K562 (cell line): ENCODE data around the gene PRSS8. TPM values are rescaled to one million over a fixed set of nuclear protein-coding genes. Genes with fewer than 3 reads are reported as not detected.
A peak's percentile ranks its signal among the peaks of the same experiment; 100 is the strongest.

ENCODE experiments used
- ATAC-seq: fragments of 200-7000 bp; cut with Tn5 transposase; 3 replicates; pipeline ENCODE4 v1.9.1; 2020; ENCODE audit warnings: moderate library complexity
- BruUV-seq: library from RNA; stranded (reverse); fragments of 400-500 nt; replicated peaks from 2 replicates; lab custom pipeline; 2021; lab: Mats Ljungman, UMichigan
- CTCF ChIA-PET: fragments of 300-600 bp; formaldehyde crosslinking; extraction: SDS; loops from one replicate; lab custom pipeline; 2021; ENCODE audit warnings: low intra/inter-chr PET ratio; lab: Yijun Ruan, JAX
- POLR2A ChIA-PET: fragments of 300-600, 350-650 bp; sonication (Branson Sonifier 250); formaldehyde crosslinking; extraction: SDS; loops from one replicate; lab custom pipeline; 2021; ENCODE audit warnings: antibody characterized with exemption, inconsistent platforms; lab: Yijun Ruan, JAX
- DNase-seq, 4 experiments: peaks; one replicate each; pipeline versions ENCODE4 v3.0.0 to v3.0.0-alpha.2; 2011 to 2018; ENCODE audit warnings: low spot score in 3 of 4, mixed read lengths in 3 of 4; ENCODE audit errors: extremely low read depth in 1 of 4
- FAIRE-seq: peaks from 2 replicates; lab custom pipeline; 2011; peaks lifted over from hg19 to GRCh38; lab: Jason Lieb, UNC
- H2AFZ ChIP-seq: 2 replicates; pipeline ENCODE4 v1.6.0; 2011; ENCODE audit warnings: low read depth, low read length, control low read depth, inconsistent platforms
- H3K27ac ChIP-seq: fragments of 200-600 bp; 3 replicates; pipeline ENCODE4 v1.8.0; 2011; ENCODE audit warnings: low read depth, mild to moderate bottlenecking, control low read depth, inconsistent platforms, low read length, moderate library complexity, mixed read lengths; ENCODE audit errors: extremely low read depth
- H3K27me3 ChIP-seq, 2 experiments: fragments of 300-600 bp in 1 of 2; 2 replicates in 1 of 2; 3 replicates in 1 of 2; pipeline versions ENCODE4 v1.6.0 to v1.8.0; 2011; ENCODE audit warnings: inconsistent platforms in 2 of 2, low read length in 2 of 2, mild to moderate bottlenecking in 1 of 2, mixed read lengths in 1 of 2, moderate library complexity in 1 of 2; ENCODE audit not compliant: control insufficient read depth in 2 of 2, insufficient read depth in 2 of 2
- H3K36me3 ChIP-seq: fragments of 300-600 bp; 3 replicates; pipeline ENCODE4 v1.8.0; 2011; ENCODE audit warnings: mild to moderate bottlenecking, low read length, inconsistent platforms; ENCODE audit not compliant: control insufficient read depth, insufficient read depth
- H3K4me1 ChIP-seq, 2 experiments: fragments of 200-600 bp in 1 of 2; replicated peaks in 1 of 2; 2 replicates in 1 of 2; 3 replicates in 1 of 2; pipeline versions ENCODE4 v1.5.1 to v1.8.0; 2011; ENCODE audit warnings: inconsistent platforms in 2 of 2, low read length in 2 of 2, mild to moderate bottlenecking in 1 of 2, mixed read lengths in 1 of 2, moderate library complexity in 1 of 2; ENCODE audit not compliant: control insufficient read depth in 2 of 2, insufficient read depth in 2 of 2
- H3K4me2 ChIP-seq: 2 replicates; pipeline ENCODE4 v1.6.1; 2011; ENCODE audit warnings: low read length, control low read depth, inconsistent platforms, mixed read lengths; ENCODE audit not compliant: insufficient read depth
- H3K4me3 ChIP-seq: fragments of 200-600 bp; sonication (generic), shearing (Covaris generic); 2 replicates; pipeline ENCODE4 v1.5.1; 2016; ENCODE audit warnings: control low read depth, inconsistent platforms
- H3K79me2 ChIP-seq: fragments of 200-600 bp; 3 replicates; pipeline ENCODE4 v1.8.0; 2011; ENCODE audit warnings: low read length, inconsistent platforms; ENCODE audit not compliant: control insufficient read depth, insufficient read depth
- H3K9ac ChIP-seq, 2 experiments: 2 replicates each; pipeline versions ENCODE4 v1.6.0 to v1.6.1; 2011; ENCODE audit warnings: low read depth in 2 of 2, low read length in 2 of 2, control low read depth in 1 of 2, inconsistent platforms in 1 of 2, mild to moderate bottlenecking in 1 of 2, mixed read lengths in 1 of 2; ENCODE audit not compliant: insufficient read depth in 1 of 2
- H3K9me1 ChIP-seq: one replicate; pipeline ENCODE4 v1.6.0; 2011; ENCODE audit warnings: inconsistent platforms, mild to moderate bottlenecking, low read length, moderate library complexity; ENCODE audit not compliant: control insufficient read depth, insufficient read depth
- H3K9me3 ChIP-seq: replicated peaks from 2 replicates; pipeline ENCODE4 v1.5.1; 2011; ENCODE audit warnings: low read depth, low read length, inconsistent platforms; ENCODE audit not compliant: control insufficient read depth, insufficient read depth
- H4K20me1 ChIP-seq: replicated peaks from 2 replicates; pipeline ENCODE4 v1.6.1; 2011; ENCODE audit warnings: low read length, inconsistent platforms, mixed read lengths; ENCODE audit not compliant: control insufficient read depth, insufficient read depth
- ARID2 ChIP-seq: fragments of 450-650 bp; IDR thresholded peaks from 2 replicates; pipeline ENCODE4 v1.6.1; 2017; ENCODE audit warnings: antibody characterized with exemption, mild to moderate bottlenecking
- EP400 ChIP-seq: fragments of 450-650 bp; IDR thresholded peaks from 2 replicates; pipeline ENCODE4 v1.6.1; 2017; ENCODE audit warnings: antibody characterized with exemption, mild to moderate bottlenecking, moderate library complexity
- ESRRB ChIP-seq: fragments of 250-450 bp; sonication (Bioruptor Pico); IDR thresholded peaks from 2 replicates; pipeline ENCODE4 v1.5.0; 2020; ENCODE audit warnings: mild to moderate bottlenecking, moderate library complexity, borderline replicate concordance
- HMG20A ChIP-seq: fragments of 450-650 bp; formaldehyde crosslinking; conservative IDR thresholded peaks from 2 replicates; pipeline ENCODE4 v1.4.0; 2020; ENCODE audit warnings: mild to moderate bottlenecking, mixed read lengths
- MAFK ChIP-seq: IDR thresholded peaks from 2 replicates; pipeline ENCODE4 v1.6.1; 2011; ENCODE audit warnings: low read length, improper control_type of control experiment
- NFE2 ChIP-seq: IDR thresholded peaks from 2 replicates; pipeline ENCODE4 v1.6.1; 2014; ENCODE audit warnings: antibody characterized with exemption, low read depth
- POU5F1 ChIP-seq: fragments of 150-350 bp; IDR thresholded peaks from 2 replicates; pipeline ENCODE4 v1.6.1; 2014; ENCODE audit warnings: borderline replicate concordance, low read length, low read depth, mild to moderate bottlenecking; ENCODE audit not compliant: partially characterized antibody
- RUNX1 ChIP-seq: sonication (generic); IDR thresholded peaks from 2 replicates; pipeline ENCODE4 v1.6.1; 2016; ENCODE audit warnings: antibody characterized with exemption, low read depth
- SMARCA5 ChIP-seq: fragments of 450-650 bp; IDR thresholded peaks from 2 replicates; pipeline ENCODE4 v1.6.1; 2016
- ZFPM2 ChIP-seq: fragments of 250-450 bp; sonication (Bioruptor Pico); IDR thresholded peaks from 2 replicates; pipeline ENCODE4 v1.5.1; 2022; ENCODE audit warnings: mild to moderate bottlenecking
- ZNF695 ChIP-seq: fragments of 450-650 bp; formaldehyde crosslinking; IDR thresholded peaks from 2 replicates; pipeline ENCODE4 v1.4.0; 2020; ENCODE audit warnings: mild to moderate bottlenecking, moderate library complexity
- ZNF79 ChIP-seq: fragments of 250-450 bp; sonication (Bioruptor Pico); IDR thresholded peaks from 2 replicates; pipeline ENCODE4 v1.4.0; 2020; ENCODE audit warnings: low read depth, mild to moderate bottlenecking, moderate library complexity
- WGBS: fragments of 100-300 bp; shearing (Covaris generic); methylation state at CpG from one replicate; pipeline ENCODE4 v1.1.6; 2016; ENCODE audit warnings: low coverage, mixed read lengths; ENCODE audit not compliant: insufficient coverage; ENCODE audit errors: missing lambda C conversion rate; 5-methylcytosine and 5-hydroxymethylcytosine counted together
- in situ Hi-C: fragments of 300-500 bp; cut with MboI; formaldehyde crosslinking; loops from 4 replicates; pipeline ENCODE4 v1.15.0; 2018; ENCODE audit warnings: inconsistent platforms, mixed read lengths
- intact Hi-C: fragments of 100-400 bp; cut with micrococcal nuclease; formaldehyde crosslinking; loops from 2 replicates; pipeline ENCODE4 v1.14.2; 2022
- polyA plus RNA-seq, 8 experiments: library from polyadenylated mRNA; depleted of rRNA in 4 of 8; stranded (reverse) in 5 of 8; unstranded in 3 of 8; fragments of >200 nt; fragmentation: Nextera tagmentation in 2 of 8; fragmentation: Illumina TruSeq in 1 of 8; extraction: Ambion mirVana in 2 of 8; extraction: Trizol in 1 of 8; gene quantifications; 2 replicates each; pipeline versions ENCODE4 v1.2.1 to v1.2.3, GENCODE V29; 2011 to 2014; ENCODE audit warnings: inconsistent platforms in 1 of 8, missing spikeins in 1 of 8
- total RNA-seq, 7 experiments: library from RNA; depleted of rRNA in 6 of 7; stranded (reverse); fragments of >200 nt in 6 of 7; fragmentation: Illumina TruSeq in 2 of 7; extraction: Trizol in 2 of 7; gene quantifications; 2 replicates each; pipeline versions ENCODE4 v1.2.1 to v1.2.3, GENCODE V29; 2011 to 2021; ENCODE audit warnings: low replicate concordance in 1 of 7
- TF ChIP-seq, protein P1 (sequence below): sonication (generic); formaldehyde crosslinking; IDR thresholded peaks from 2 replicates; pipeline ENCODE4 v1.8.0; 2023; ENCODE audit warnings: mild to moderate bottlenecking, missing genetic modification reagents
- TF ChIP-seq, protein P2 (sequence below), 2 experiments: fragments of 200-800 bp in 1 of 2; sonication (Bioruptor generic) in 1 of 2; sonication (generic) in 1 of 2; formaldehyde crosslinking in 1 of 2; IDR thresholded peaks in 1 of 2; conservative IDR thresholded peaks in 1 of 2; 2 replicates each; pipeline versions ENCODE4 v1.5.0 to v1.6.1; 2016 to 2020; ENCODE audit warnings: missing compliant biosample characterization in 1 of 2, missing genetic modification characterization in 1 of 2, missing genetic modification reagents in 1 of 2
- TF ChIP-seq, protein P3 (sequence below): fragments of 450-650 bp; formaldehyde crosslinking; IDR thresholded peaks from 2 replicates; pipeline ENCODE4 v1.4.0; 2020; ENCODE audit warnings: mild to moderate bottlenecking

Gene PRSS8
- total and polyA plus RNA-seq, 9 of the 15 experiments (the other 6 are each of a cell fraction or from before 2014, with no cell fraction given) = 0.25 to 3.9 (median 1.3) TPM; not detected in 1

DNA sequence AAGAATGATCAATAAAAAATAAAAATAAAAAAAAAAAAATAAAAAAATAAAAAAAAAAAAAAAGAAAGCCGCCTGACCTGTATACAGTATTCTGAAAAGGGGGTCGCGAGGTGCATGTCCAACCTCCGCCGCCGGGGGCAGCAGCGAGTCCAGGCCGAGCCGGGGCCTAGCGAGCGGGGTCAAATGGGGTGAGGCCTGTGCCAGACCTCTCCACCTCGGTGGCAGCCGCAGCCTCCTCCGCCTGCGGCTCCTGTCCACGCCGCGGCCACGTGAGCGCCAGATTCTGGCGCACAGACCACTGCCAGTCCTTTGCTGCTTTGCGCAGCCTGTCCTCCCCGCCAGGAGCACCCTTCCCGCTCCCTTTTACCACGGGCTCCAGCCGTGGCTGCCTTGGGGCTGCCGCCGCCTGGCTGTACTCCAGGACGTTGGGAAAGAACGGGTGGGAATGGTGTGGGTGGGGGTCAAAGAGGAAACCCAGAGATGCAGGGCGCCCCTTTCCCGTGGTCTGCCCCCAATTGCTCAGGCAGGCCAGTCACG, 29.8 kb downstream of the PRSS8 start:
- Histone ChIP-seq H3K79me2 (peaks cover 13% of the 10 kb centered on the region), H3K27me3 (no peaks in the 10 kb centered on the region), H3K4me1 (peaks cover 13 to 33% of the 10 kb centered on the region in 2 experiments), H3K4me2 (0 out of 2 replicates have a peak overlapping the region, but pooled peaks have one; percentile 37), H3K9me3 (no peaks in the 10 kb centered on the region), H2AFZ (peak overlapping the region; percentile 98), H3K36me3 (peaks cover 16% of the 10 kb centered on the region; the same call in 2 of the 3 replicates), H3K9ac (peak overlapping the region; percentile 62 to 95), H3K4me3 (no peak overlapping the region), H3K27ac (peak overlapping the region; percentile 79), H3K9me1 (no peaks in the 10 kb centered on the region), H4K20me1 (no peaks in the 10 kb centered on the region)
- intact Hi-C loops (loop anchor here (5.0 kb wide), 1 partner anchor 37 kb away; no protein-coding TSS in a partner anchor), in situ Hi-C loops (no loop called here)
- 7% methylated on average over 28 of the region's 33 CpGs for WGBS
- ChIA-PET POLR2A (no interaction called here), CTCF (interaction anchor here (0.6 kb wide), 1 partner anchor 217 kb away, joined by 3 read pairs; no protein-coding TSS in a partner anchor)
- DNase-seq = peak; percentile 87 to 89 (median 87)
- BruUV-seq = no TSS peak
- peak; percentile 64 for FAIRE-seq
- ATAC-seq = peak; percentile 82
- no peak for TF ChIP-seq ZNF79 (CRISPR knock-in tag)
- no peak for TF ChIP-seq ARID2
- no peak for TF ChIP-seq ZFPM2 (CRISPR knock-in tag)
- TF ChIP-seq NFE2 = no peak
- no peak for TF ChIP-seq RUNX1
- no peak for TF ChIP-seq ESRRB (CRISPR knock-in tag)
- TF ChIP-seq MAFK = no peak
- no peak for TF ChIP-seq POU5F1
- TF ChIP-seq SMARCA5 = no peak
- TF ChIP-seq ZNF695 = no peak
- no peak for TF ChIP-seq HMG20A (CRISPR knock-in tag)
- TF ChIP-seq, protein P1, sequence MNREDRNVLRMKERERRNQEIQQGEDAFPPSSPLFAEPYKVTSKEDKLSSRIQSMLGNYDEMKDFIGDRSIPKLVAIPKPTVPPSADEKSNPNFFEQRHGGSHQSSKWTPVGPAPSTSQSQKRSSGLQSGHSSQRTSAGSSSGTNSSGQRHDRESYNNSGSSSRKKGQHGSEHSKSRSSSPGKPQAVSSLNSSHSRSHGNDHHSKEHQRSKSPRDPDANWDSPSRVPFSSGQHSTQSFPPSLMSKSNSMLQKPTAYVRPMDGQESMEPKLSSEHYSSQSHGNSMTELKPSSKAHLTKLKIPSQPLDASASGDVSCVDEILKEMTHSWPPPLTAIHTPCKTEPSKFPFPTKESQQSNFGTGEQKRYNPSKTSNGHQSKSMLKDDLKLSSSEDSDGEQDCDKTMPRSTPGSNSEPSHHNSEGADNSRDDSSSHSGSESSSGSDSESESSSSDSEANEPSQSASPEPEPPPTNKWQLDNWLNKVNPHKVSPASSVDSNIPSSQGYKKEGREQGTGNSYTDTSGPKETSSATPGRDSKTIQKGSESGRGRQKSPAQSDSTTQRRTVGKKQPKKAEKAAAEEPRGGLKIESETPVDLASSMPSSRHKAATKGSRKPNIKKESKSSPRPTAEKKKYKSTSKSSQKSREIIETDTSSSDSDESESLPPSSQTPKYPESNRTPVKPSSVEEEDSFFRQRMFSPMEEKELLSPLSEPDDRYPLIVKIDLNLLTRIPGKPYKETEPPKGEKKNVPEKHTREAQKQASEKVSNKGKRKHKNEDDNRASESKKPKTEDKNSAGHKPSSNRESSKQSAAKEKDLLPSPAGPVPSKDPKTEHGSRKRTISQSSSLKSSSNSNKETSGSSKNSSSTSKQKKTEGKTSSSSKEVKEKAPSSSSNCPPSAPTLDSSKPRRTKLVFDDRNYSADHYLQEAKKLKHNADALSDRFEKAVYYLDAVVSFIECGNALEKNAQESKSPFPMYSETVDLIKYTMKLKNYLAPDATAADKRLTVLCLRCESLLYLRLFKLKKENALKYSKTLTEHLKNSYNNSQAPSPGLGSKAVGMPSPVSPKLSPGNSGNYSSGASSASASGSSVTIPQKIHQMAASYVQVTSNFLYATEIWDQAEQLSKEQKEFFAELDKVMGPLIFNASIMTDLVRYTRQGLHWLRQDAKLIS = 0 out of 2 replicates have a peak, but pooled peaks have one; percentile 40
- TF ChIP-seq, protein P2, sequence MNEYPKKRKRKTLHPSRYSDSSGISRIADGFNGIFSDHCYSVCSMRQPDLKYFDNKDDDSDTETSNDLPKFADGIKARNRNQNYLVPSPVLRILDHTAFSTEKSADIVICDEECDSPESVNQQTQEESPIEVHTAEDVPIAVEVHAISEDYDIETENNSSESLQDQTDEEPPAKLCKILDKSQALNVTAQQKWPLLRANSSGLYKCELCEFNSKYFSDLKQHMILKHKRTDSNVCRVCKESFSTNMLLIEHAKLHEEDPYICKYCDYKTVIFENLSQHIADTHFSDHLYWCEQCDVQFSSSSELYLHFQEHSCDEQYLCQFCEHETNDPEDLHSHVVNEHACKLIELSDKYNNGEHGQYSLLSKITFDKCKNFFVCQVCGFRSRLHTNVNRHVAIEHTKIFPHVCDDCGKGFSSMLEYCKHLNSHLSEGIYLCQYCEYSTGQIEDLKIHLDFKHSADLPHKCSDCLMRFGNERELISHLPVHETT (CRISPR knock-in tag; conservative IDR thresholded peaks at IDR 0.05 in 1 of 2, IDR thresholded peaks at IDR 0.05 in 1 of 2) = peak in 1 of 2 experiments; percentile 21; a peak in 1 of 4 replicates
- TF ChIP-seq, protein P3, sequence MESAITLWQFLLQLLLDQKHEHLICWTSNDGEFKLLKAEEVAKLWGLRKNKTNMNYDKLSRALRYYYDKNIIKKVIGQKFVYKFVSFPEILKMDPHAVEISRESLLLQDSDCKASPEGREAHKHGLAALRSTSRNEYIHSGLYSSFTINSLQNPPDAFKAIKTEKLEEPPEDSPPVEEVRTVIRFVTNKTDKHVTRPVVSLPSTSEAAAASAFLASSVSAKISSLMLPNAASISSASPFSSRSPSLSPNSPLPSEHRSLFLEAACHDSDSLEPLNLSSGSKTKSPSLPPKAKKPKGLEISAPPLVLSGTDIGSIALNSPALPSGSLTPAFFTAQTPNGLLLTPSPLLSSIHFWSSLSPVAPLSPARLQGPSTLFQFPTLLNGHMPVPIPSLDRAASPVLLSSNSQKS = no peak
- peak; percentile 86 for TF ChIP-seq EP400
